HEK293T (cell line): ENCODE measurements around the gene CDHR2.

ENCODE experiments used
- ARNT ChIP-seq: fragments of 450-650 bp; IDR thresholded peaks from 2 replicates; pipeline ENCODE4 v1.6.1; 2017; ENCODE audit warnings: mild to moderate bottlenecking
- BHLHE40 ChIP-seq: fragments of 450-650 bp; IDR thresholded peaks from 2 replicates; pipeline ENCODE4 v1.6.1; 2016; ENCODE audit warnings: mild to moderate bottlenecking, moderate library complexity, borderline replicate concordance
- CTBP1 ChIP-seq: fragments of 450-650 bp; IDR thresholded peaks from 2 replicates; pipeline ENCODE4 v1.6.1; 2016; ENCODE audit warnings: borderline replicate concordance
- ELF4 ChIP-seq: fragments of 450-650 bp; IDR thresholded peaks from 2 replicates; pipeline ENCODE4 v1.6.1; 2017; ENCODE audit warnings: antibody characterized with exemption
- FOXA1 ChIP-seq: fragments of 450-650 bp; IDR thresholded peaks from 2 replicates; pipeline ENCODE4 v1.6.1; 2016; ENCODE audit warnings: mild to moderate bottlenecking
- FOXK2 ChIP-seq: fragments of 450-650 bp; IDR thresholded peaks from 2 replicates; pipeline ENCODE4 v1.6.1; 2016; ENCODE audit warnings: mild to moderate bottlenecking
- SP1 ChIP-seq: fragments of 450-650 bp; IDR thresholded peaks from 2 replicates; pipeline ENCODE4 v1.6.1; 2017

GRCh38 chr5:176547802-176548201 lies 1.3 kb upstream of the CDHR2 start:
- TF ChIP-seq CTBP1 (no peak), ARNT (no peak), FOXK2 (no peak), SP1 (no peak), ELF4 (no peak), BHLHE40 (no peak), FOXA1 (no peak)
